ENCODE results near the gene CORIN.

DNA sequence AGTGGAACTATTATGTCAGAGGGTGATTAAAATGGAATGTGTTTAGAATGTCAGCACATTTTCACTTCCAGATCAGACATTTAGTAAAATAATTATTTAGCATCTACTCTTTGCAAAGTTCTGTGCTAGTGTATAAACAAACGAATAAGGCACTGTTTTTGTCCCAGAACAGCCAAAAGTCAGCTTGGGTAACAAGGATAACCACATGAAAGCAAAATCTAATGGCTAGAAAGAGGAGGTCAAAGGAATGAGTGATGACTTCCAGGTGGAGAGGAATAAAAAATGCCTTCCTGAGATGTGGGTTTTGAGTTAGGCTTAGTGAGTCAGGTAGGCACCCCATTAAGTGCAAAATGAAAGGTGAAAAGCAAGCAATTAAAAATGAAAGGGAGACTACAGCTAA is 240.2 kb downstream of the CORIN start:
- TF ChIP-seq, protein P1, sequence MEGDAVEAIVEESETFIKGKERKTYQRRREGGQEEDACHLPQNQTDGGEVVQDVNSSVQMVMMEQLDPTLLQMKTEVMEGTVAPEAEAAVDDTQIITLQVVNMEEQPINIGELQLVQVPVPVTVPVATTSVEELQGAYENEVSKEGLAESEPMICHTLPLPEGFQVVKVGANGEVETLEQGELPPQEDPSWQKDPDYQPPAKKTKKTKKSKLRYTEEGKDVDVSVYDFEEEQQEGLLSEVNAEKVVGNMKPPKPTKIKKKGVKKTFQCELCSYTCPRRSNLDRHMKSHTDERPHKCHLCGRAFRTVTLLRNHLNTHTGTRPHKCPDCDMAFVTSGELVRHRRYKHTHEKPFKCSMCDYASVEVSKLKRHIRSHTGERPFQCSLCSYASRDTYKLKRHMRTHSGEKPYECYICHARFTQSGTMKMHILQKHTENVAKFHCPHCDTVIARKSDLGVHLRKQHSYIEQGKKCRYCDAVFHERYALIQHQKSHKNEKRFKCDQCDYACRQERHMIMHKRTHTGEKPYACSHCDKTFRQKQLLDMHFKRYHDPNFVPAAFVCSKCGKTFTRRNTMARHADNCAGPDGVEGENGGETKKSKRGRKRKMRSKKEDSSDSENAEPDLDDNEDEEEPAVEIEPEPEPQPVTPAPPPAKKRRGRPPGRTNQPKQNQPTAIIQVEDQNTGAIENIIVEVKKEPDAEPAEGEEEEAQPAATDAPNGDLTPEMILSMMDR (IDR thresholded peaks at IDR 0.05; ENCODE audit: extremely low read depth in 1 of 2, insufficient read depth in 1 of 2, low read depth in 1 of 2, low read length in 2 of 2), result no peak
- no peak for TF ChIP-seq FOS (IDR thresholded peaks at IDR 0.05; ENCODE audit: borderline replicate concordance, insufficient read depth, low read length)
- TF ChIP-seq GATA2 (IDR thresholded peaks at IDR 0.05; ENCODE audit: insufficient read depth, insufficient read length, low read depth, low read length), result no peak
- no peak for TF ChIP-seq POLR2AphosphoS5 (IDR thresholded peaks at IDR 0.05; ENCODE audit: insufficient read depth, low read depth, low read length)
